Measurements from ENCODE around the gene EFNA1.
"Not testable (repeated sequence)": the region's sequence is repeated elsewhere in the genome, so short reads cannot be mapped to it uniquely, and the experiment has no call there.

EFNA1 gene

GRCh38 chr1:155160128-155160527 lies 32.5 kb downstream of the EFNA1 start:
- DNase-seq: no peak

DNA sequence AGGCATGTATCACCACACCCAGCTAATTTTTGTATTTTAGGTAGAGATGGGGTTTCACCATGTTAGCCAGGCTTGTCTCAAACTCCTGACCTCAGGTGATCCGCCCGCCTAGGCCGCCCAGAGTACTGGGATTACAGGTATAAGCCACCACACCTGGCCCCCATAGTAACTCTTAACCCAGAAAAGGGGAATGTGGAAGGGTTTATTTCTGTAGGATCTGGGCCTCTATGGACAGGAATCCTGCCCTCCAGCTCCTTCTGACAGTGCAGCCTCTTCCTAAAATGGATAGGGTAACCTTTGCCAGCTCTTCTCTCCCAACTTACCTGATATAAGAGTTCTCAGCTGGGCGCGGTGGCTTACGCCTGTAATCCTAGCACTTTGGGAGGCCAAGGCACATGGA lies 35.0 kb downstream of the EFNA1 start:
- DNase-seq: not testable (repeated sequence)

GRCh38 chr1:155163785-155164184 lies 36.1 kb downstream of the EFNA1 start:
- not testable (repeated sequence) for DNase-seq

DNA sequence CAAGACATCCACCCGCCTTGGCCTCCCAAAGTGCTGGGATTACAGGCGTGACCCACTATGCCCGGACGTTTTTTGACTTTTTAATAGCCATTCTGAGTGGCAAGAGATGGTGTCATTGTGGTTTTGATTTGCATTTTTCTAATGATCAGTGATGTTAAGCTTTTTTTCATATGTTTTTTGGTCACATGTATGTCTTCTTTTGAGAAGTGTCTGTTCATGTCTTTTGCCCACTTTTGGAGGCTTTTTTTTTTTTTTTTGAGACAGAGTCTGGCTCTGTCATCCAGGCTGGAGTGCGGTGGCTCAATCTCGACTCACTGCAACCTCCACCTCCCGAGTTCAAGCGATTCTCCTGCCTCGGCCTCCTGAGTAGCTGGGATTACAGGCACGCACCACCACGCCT lies 36.9 kb downstream of the EFNA1 start:
- not testable (repeated sequence) for DNase-seq

DNA sequence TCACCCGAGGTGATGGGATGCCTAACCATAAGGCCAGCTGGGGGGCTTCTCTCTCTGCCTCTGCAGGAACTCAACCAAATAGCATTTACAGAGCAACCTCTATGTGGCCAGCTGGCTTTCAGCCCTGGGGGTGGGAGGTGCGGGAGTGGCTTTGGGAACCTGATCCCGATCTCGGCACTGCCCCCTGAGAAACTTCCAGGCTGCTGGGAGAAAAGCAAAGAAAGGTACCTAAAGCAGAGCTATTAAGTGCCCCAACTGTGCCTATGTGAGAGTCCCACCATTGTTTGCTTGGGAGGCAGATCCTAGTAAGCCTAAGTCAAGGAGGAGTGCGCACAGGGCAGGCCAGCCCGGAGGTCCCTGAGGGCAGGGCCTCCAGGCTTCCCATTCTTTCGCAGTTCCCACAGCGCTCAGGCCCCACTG lies 38.4 kb downstream of the EFNA1 start:
- DNase-seq: no peak

- DNase-seq: no peak
These were observed 38.9 kb downstream of the EFNA1 start for GRCh38 chr1:155166471-155167165.

DNA sequence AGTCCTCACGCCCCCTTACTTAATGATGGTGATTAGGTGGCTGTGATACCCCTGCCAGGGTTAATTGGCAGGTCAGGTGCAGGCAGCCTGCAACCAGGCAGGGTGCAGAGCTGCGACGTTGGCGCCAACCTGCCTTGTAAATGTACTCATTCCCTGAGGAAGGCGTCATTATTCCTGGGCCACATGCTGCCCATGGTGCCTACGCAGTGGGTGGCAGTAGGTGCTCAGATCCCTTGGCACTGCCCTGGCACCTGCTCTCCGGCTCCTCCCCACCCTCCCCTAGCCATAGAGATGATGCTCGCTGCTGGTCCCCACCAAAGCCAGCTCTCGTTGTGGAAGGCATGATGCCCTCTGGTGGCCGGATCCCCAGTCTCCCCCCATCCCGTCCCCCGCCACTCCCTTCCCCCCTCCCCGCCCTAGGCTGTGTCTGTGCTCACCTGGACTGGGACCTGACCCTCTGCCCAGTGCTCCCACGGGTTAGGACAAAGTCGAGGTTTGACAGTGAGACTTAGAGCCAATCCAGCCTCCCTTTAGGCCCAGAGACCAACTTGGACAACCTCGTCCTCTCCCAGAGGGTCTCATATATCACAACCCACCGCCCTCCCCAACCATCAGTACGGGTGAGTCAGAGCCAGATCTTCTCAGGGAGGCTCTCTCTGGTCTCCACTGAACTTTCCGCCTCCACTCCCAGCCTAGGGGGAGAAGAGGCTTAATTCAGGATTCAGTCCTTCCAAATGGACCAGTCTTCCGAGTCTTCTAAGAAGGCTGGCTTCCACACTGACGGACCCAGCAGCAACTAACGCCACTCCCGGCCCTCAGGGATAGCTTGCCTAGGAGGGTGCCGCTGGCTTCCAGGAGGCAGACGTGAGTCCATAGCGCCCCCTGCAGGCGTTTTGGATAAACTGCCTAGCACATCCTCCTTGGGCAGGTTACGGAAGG lies 39.8 kb downstream of the EFNA1 start:
- peak; percentile 86 for DNase-seq

DNA sequence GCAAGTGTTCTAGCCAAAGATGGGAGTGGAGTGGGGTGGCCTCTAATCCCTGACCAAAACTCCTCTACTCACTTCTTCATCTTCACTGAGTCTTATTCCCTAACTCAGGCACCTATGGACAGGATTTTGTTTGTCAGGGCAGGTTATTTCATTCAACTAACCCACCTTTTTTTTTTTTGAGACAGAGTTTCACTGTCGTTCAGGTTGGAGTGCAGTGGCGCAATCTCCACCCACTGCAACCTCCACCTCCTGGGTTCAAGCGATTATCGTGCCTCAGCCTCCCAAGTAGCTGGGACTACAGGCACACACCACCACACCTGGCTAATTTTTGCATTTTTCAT lies 40.4 kb downstream of the EFNA1 start:
- DNase-seq: not testable (repeated sequence)

DNA sequence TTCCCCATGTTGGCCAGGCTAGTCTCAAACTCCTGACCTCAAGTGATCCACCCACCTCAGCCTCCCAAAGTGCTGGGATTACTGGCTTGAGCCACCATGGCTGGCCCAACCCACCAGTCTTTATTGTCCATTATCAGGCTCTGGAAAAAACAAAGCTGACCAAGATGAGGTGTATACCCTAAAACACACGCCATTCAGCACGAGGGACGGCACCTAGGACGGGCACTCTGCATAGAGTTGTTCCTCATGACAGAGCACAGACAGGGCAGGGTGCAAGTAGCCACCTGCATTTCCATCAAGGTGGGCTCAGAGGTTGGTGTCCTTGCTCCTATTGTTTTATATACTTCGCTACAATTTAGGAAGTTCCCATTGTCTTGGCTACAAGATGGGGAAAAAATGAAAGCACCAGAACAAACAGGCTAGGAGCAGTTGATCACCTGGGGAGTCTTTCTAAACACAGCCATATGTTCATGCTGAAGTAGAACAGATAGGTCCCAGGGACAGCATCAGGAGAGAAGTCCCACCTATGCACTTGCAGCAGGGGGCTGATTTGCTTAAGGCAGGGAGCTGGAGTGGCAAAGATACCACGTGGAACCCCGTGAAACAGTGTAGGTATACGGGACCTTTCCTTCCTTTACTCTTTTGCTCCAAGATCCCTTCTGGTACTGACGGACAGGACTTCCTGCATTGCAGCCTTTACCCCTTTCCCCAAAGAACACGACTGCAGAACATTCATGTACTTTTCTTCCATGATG lies 41.0 kb downstream of the EFNA1 start:
- no peak for DNase-seq

DNA sequence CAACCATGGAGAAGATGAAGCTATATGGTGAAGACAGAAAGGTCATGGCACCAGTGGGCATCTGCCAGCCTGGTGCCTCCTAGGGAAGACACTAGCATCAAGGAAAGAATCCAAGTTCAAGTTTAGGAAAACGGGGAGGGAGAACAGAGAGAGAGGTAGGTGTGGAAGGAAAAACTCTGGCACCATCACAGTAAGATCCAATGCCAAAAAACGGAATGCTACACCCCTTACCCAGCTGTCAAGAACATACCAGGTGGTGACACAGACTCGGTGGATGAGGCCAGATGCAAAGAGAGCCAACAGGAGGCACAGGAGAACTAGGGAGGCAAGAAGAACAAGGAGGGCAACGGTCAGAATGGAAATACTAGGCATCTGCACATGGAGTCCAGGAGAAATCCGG lies 41.9 kb downstream of the EFNA1 start:
- DNase-seq: no peak

DNA sequence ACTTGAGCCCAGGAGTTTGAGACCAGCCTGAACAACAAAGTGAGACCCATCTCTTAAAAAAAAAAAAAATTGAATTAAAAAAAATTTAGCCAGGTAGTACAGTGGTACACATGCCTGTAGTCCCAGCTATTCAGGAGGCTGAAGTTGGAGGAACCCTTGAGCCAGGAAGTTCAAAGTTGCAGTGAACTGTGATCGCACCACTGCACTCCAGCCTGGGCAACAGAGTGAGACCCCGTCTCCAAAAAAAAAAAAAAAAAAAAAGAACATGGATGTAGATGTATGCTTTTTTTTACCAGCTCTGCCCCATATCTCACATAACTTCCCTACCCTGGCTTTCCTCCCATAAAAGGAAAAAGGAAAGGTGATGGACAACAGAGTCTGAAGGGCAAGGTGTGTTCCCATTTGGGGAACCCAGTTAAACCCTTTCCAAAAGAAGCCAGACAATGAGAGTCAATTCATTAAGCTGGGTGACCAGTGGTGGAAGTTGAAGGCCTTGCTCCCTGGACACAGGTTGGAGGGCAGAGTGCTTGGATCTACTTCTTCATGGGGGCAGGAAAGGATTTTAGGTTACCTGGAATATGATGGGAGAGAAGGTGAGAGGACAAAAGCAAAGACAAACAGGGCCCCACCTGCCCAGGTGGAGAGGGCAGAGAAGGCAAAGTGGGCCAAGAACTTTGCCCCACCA lies 42.6 kb downstream of the EFNA1 start:
- DNase-seq: no peak

DNA sequence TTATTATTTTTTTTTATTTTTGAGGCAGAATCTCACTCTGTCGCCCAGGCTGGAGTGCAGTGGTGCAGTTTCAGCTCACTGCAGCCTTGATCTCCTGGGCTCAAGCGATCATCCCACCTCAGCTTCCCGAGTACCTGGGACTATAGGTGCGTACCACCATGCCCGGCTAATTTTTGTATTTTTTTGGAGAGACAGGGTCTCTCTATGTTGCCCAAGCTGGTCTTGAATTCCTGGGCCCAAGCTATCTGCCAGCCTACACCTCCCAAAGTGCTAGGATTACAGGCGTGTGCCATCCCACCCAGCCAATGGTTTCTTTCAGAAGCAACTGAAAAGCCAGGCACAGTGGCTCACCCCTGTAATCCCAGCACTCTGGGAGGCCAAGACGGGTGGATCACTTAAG lies 43.1 kb downstream of the EFNA1 start:
- DNase-seq: no peak

DNA sequence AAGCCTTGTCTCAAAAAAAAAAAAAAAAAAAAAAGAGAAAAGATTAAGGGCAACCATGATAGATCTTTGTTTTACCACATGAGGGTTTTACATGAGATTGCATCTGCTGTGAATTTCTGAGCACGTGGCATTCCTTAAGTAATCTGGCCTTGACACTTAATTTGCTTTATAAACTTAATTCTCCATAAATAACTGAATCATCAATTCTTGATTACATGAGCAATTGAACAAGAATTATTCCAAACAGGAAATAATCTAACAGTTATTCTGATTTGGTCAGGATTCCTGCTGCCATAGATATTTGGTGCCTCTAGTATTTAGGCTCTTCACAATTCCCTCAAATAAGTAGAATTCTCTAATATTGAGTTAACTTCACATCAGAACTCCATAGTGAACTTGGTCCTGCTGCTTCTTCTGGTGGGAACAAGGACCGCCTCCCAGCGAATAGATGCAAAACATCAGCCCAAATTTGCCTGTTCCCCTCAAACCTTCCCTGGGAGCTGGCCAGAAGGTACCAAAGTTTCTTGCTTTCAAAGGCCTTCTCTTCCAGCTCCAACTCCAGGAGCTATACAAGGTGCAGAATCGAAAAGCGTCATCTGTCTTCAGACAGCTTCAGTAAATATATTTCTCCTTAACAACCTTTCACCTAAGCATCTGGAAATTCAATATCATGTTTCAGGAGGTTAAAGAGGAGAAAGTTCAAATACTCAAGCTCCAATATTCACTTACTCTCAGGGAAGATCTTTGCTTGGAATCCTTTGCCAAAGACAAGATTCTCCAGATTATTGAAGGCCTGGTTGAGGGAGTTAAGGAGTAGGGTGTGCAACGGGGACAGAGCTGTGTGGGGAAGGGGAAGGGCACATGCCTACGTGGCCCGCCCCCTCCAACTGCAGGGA lies 44.4 kb downstream of the EFNA1 start:
- DNase-seq: no peak

DNA sequence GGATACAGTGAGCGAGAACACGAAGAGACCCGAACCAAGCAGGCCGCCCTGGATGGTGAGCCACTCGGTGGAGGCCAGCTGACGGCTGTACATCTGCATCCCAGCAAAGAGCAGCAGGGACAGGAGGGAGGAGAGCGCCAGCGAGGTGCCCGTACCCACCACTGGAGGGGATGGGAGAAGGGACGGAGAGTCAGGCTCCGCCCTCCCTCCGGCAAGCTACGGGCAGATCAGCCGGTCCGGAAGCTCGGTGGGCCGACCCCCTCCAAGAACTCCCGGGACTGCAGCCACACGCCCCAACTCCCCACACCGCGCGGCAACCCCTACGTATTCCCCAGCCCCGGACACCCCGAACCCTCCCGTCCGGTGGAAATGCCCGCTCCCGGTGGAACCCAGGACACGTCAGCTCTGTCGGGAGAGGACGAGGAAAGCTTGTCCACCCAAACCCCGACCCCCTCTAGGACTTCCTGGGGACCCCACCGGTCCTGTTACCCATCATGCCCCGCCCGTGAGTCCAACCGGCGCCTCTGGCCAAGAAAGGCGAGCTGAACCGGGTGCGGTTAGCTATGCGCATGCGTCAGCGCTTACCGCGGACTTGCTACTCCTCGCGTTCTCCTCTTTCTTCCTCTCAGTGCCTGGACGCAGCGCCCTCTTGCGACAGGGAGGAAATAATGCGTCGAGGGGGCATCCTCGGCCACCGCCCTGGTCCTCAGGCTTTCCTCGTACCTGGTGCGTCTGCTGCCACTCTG lies 45.2 kb downstream of the EFNA1 start, which contains the start of gene KRTCAP2:
TSS of gene KRTCAP2 (minus strand) at position 573 of the 746 bp plus-strand sequence. CDS start at position 493, 80 bp downstream.
- peak; percentile 96 for DNase-seq

DNA sequence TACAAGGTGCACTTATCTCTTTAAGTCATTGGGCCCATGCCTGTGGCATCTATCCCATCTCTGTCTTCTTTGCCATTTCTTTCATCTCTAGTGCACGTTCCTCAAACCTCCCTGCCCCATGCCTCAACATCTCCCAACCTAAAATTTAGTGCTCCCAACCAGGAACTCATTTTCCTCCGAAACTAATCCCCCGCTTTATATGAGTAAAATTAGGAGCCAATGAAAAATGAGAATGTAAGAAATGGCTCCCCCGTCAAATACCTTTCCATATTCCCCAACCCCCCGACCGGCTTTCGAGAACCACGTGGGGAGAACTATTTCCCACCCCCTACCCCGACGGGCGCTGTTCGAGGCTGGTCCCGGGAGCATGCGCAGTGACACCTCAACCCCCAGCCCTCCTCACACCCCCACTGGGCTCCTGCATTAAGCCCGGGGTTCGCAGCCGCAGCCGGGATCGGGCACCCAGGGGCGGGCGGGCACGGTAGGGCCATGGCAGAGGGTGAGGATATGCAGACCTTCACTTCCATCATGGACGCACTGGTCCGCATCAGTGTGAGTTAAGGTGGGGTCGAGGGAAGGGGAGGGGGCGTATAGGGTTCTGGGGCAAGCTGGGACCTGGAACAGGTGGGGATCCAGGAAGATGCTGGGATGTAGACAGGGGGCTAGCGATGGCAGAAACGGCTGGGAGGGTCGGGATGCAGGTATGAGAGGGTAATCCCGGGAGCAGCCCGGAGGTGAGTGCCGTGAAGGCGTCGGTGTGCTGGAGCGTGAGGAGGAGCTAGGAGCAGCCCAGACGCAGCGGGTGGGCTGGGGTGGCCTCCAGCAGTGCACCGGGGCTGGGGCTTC lies 46.0 kb downstream of the EFNA1 start, which contains the start of gene TRIM46:
TSS of gene TRIM46 (plus strand) at position 372 of the 846 bp plus-strand sequence. CDS start at position 490, 118 bp downstream.
- peak; percentile 78 for DNase-seq

DNA sequence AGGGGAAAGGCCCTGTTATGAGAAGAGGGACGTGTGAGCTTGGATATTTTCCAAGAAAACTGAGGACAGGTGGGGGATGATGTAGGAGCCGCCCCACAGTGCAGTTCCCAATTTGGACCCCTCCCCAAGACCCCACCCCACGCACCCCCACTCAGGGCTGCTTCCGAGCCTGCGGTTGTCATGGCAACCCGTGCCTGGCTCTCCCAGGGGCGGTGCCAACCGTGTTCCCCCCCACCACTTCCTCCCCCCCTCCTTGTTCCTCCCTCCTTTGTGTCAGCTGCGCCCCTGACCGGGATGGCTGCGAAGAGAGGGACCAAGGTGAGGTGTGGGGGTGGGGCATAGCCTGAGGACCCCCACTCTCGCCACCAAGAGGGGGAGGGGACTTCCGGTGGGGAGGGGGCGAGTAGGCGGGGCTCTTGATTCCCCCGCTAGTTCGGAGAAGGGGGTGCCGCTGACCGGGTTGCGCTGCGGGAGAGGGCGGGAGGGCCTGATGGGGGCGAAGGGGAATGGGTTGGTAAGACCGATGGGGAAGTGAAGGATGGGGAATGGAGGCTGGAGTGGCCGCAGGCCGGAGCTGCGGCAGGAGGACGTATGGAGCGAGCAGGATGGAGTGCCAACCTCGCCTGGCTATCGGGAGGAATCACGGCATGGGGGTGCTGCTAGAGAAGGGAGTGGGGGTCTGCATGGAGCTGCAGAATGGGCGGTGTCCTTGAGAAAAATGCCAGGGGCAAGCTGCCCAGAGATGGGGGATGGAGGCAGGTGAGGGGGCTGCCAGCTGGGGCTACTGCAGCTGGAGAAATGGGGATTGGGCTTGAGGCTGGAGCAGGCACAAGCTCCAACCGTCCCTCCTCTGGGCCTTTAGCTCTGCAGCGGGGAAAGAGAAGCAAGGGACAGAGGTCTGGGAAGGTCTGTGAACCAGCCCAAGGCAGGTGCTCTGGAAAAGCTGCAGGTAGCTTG lies 46.9 kb downstream of the EFNA1 start:
- peak; percentile 76 for DNase-seq

DNA sequence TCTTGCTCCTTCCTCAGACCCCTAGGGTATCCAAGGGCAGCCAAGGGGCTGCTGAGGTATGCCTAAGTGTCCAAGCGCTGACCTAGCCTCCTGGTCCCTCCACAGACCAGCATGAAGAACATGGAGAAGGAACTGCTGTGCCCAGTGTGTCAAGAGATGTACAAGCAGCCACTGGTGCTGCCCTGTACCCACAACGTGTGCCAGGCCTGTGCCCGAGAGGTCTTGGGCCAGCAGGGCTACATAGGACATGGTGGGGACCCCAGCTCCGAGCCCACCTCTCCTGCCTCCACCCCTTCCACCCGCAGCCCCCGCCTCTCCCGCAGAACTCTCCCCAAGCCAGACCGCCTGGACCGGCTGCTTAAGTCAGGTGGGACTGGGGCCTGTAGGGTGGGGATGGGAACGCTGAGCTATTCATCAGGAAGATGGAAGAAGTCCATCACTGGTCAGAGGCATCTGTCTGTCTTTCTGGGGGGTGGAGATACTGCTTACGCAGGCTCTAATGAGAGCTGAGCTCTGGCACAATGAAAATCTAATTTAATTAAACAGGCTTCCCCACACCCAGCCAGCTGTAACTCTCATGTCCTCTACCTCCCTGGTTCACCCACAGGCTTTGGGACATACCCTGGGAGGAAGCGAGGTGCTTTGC lies 47.7 kb downstream of the EFNA1 start:
- no peak for DNase-seq

GRCh38 chr1:155175927-155176371 lies 48.3 kb downstream of the EFNA1 start:
- peak; percentile 37 for DNase-seq

Data from CD4-positive, alpha-beta T cell treated with Interleukin-12 subunit alpha and Interleukin-12 subunit beta, for 1 hour (primary cell).